Measurements from ENCODE around the gene ZBTB3.
A peak's percentile ranks its signal among the peaks of the same experiment; 100 is the strongest.

ZBTB3 gene

GRCh38 chr11:62753736-62754603, at the start of gene ZBTB3:
ZBTB3 (minus strand) TSS chr11:62754160; CDS start chr11:62753664, 496 bp downstream.
- peak; percentile 94 for DNase-seq (ENCODE audit: low spot score)
- in situ Hi-C loops (cut with MboI; ENCODE audit: low pct_unique_long_range_greater_than_20kb, low sequenced_read_pairs, unreplicated experiment): no loop called here
- TF ChIP-seq, protein P1, sequence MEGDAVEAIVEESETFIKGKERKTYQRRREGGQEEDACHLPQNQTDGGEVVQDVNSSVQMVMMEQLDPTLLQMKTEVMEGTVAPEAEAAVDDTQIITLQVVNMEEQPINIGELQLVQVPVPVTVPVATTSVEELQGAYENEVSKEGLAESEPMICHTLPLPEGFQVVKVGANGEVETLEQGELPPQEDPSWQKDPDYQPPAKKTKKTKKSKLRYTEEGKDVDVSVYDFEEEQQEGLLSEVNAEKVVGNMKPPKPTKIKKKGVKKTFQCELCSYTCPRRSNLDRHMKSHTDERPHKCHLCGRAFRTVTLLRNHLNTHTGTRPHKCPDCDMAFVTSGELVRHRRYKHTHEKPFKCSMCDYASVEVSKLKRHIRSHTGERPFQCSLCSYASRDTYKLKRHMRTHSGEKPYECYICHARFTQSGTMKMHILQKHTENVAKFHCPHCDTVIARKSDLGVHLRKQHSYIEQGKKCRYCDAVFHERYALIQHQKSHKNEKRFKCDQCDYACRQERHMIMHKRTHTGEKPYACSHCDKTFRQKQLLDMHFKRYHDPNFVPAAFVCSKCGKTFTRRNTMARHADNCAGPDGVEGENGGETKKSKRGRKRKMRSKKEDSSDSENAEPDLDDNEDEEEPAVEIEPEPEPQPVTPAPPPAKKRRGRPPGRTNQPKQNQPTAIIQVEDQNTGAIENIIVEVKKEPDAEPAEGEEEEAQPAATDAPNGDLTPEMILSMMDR (IDR thresholded peaks at IDR 0.05; ENCODE audit: extremely low read depth, insufficient read depth, missing control alignments): no peak

DNA sequence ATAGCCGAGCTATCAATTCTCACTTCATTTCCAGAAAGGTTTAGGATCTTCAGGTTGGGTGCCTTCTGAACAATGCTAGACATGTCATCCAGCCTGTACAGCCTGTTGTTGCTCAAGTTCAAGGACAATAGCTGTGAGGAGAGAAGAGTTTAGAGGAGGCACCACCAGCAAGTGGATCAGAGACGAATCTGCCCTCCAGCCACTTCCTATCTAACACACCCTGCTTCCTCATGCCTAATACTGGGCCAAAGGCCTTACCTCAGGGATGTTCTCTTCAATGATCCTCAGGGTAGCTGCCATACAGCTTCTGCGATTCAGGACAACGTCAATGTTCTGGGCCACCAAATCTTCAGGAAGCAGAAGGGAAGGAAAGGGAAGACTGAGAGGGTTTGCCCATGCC, 47.1 kb upstream of the ZBTB3 start:
- in situ Hi-C loops (cut with MboI; ENCODE audit: low pct_unique_long_range_greater_than_20kb, low sequenced_read_pairs, unreplicated experiment): no loop called here
- no peak for DNase-seq (ENCODE audit: low spot score)
- TF ChIP-seq, protein P1 (IDR thresholded peaks at IDR 0.05; ENCODE audit: extremely low read depth, insufficient read depth, missing control alignments): no peak

GRCh38 chr11:62799486-62799885, 45.5 kb upstream of the ZBTB3 start:
- TF ChIP-seq, protein P1 (IDR thresholded peaks at IDR 0.05; ENCODE audit: extremely low read depth, insufficient read depth, missing control alignments): no peak
- DNase-seq (ENCODE audit: low spot score): no peak
- in situ Hi-C loops (cut with MboI; ENCODE audit: low pct_unique_long_range_greater_than_20kb, low sequenced_read_pairs, unreplicated experiment): no loop called here

- TF ChIP-seq, protein P1 (IDR thresholded peaks at IDR 0.05; ENCODE audit: extremely low read depth, insufficient read depth, missing control alignments): no peak
- in situ Hi-C loops (cut with MboI; ENCODE audit: low pct_unique_long_range_greater_than_20kb, low sequenced_read_pairs, unreplicated experiment): no loop called here
- no peak for DNase-seq (ENCODE audit: low spot score)
These were observed 42.3 kb upstream of the ZBTB3 start for GRCh38 chr11:62796281-62796680.

GRCh38 chr11:62794201-62794775, 40.3 kb upstream of the ZBTB3 start:
- in situ Hi-C loops (cut with MboI; ENCODE audit: low pct_unique_long_range_greater_than_20kb, low sequenced_read_pairs, unreplicated experiment): no loop called here

DNA sequence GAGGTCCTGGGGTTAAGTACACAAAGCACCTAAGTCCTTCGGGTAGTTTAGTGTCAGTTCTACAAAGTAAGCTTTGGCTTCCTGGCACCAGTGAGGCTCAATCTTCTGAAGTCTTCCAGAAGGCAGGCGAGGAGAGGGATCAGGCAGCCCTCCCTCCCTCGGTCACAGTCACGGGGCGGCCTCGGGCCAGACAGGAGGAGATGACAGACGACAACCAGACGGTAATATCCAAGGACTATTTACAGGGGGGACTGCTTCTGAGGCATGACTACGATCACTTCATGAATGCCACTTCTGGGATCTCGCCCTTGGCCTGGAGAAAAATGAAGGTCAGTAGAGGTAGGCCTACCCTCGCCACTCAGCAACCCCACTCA, 38.2 kb upstream of the ZBTB3 start:
- in situ Hi-C loops (cut with MboI; ENCODE audit: low pct_unique_long_range_greater_than_20kb, low sequenced_read_pairs, unreplicated experiment): no loop called here
- TF ChIP-seq, protein P1 (IDR thresholded peaks at IDR 0.05; ENCODE audit: extremely low read depth, insufficient read depth, missing control alignments): no peak
- no peak for DNase-seq (ENCODE audit: low spot score)

More at GRCh38 chr11:62794201-62794775, 40.3 kb upstream of the ZBTB3 start:
- TF ChIP-seq, protein P1 (IDR thresholded peaks at IDR 0.05; ENCODE audit: extremely low read depth, insufficient read depth, missing control alignments): no peak
- DNase-seq (ENCODE audit: low spot score): no peak

All from GM13977 (cell line).